HEK293 (cell line): ENCODE results near the gene PLXNA3.

Source experiments
- CTCF ChIA-PET: fragments of 350-600 bp; formaldehyde crosslinking; extraction: SDS; loops from one replicate; lab custom pipeline; 2021; ENCODE audit warnings: antibody characterized with exemption; lab: Yijun Ruan, JAX
- POLR2A ChIA-PET: fragments of 300-600 bp; formaldehyde crosslinking; extraction: SDS; loops from one replicate; lab custom pipeline; 2020; ENCODE audit warnings: antibody characterized with exemption, inconsistent platforms; lab: Yijun Ruan, JAX
- H3K27ac ChIP-seq: fragments of 200-500 bp; sonication (Bioruptor generic); 2 replicates; pipeline ENCODE4 v1.5.1; 2014; ENCODE audit warnings: low read depth, low read length, control low read depth, inconsistent platforms; ENCODE audit errors: extremely low read depth
- H3K36me3 ChIP-seq, 2 experiments: fragments of 200-500 bp in 1 of 2; sonication (Bioruptor generic) in 1 of 2; 1 replicate in 1 of 2; 2 replicates in 1 of 2; pipeline ENCODE4 v1.5.1; 2014 to 2017; ENCODE audit warnings: inconsistent platforms in 2 of 2, low read length in 2 of 2; ENCODE audit not compliant: control insufficient read depth in 2 of 2, insufficient read depth in 1 of 2
- H3K4me1 ChIP-seq: fragments of 200-500 bp; sonication (Bioruptor generic); 2 replicates; pipeline ENCODE4 v1.5.1; 2014; ENCODE audit warnings: mild to moderate bottlenecking, low read length, inconsistent platforms; ENCODE audit not compliant: control insufficient read depth, insufficient read depth
- H3K4me3 ChIP-seq: 2 replicates; pipeline ENCODE4 v1.5.1; 2011; ENCODE audit warnings: low read depth, mild to moderate bottlenecking, control low read depth, low read length, moderate library complexity
- H3K9me3 ChIP-seq: fragments of 200-500 bp; sonication (Bioruptor generic); 2 replicates; pipeline ENCODE4 v1.5.1; 2014; ENCODE audit warnings: low read depth, low read length, inconsistent platforms; ENCODE audit not compliant: control insufficient read depth, insufficient read depth
- HOXD13 ChIP-seq: sonication (generic); formaldehyde crosslinking; IDR thresholded peaks from 2 replicates; pipeline ENCODE4 v1.8.0; 2022; ENCODE audit warnings: missing genetic modification reagents, borderline replicate concordance
- MEIS1 ChIP-seq: sonication (generic); formaldehyde crosslinking; IDR thresholded peaks from 2 replicates; pipeline ENCODE4 v1.8.1; 2022; ENCODE audit warnings: missing genetic modification reagents, mild to moderate bottlenecking, borderline replicate concordance
- MZF1 ChIP-seq: fragments of 450-650 bp; formaldehyde crosslinking; IDR thresholded peaks from 2 replicates; pipeline ENCODE4 v1.5.1; 2017; ENCODE audit warnings: missing biosample characterization, missing genetic modification characterization, borderline replicate concordance
- PBX3 ChIP-seq: sonication (generic); formaldehyde crosslinking; IDR thresholded peaks from 2 replicates; pipeline ENCODE4 v1.8.1; 2022; ENCODE audit warnings: mild to moderate bottlenecking, moderate library complexity, missing genetic modification reagents
- PRDM2 ChIP-seq: fragments of 450-650 bp; formaldehyde crosslinking; IDR thresholded peaks from 2 replicates; pipeline ENCODE4 v1.5.1; 2016; ENCODE audit warnings: missing biosample characterization, missing genetic modification characterization, borderline replicate concordance
- ZBTB48 ChIP-seq: fragments of 450-650 bp; formaldehyde crosslinking; IDR thresholded peaks from 2 replicates; pipeline ENCODE4 v1.5.1; 2016; ENCODE audit warnings: missing biosample characterization, missing genetic modification characterization
- ZNF23 ChIP-seq: fragments of 450-650 bp; formaldehyde crosslinking; IDR thresholded peaks from 2 replicates; pipeline ENCODE4 v1.5.1; 2016; ENCODE audit warnings: missing biosample characterization, missing genetic modification characterization, borderline replicate concordance
- ZNF239 ChIP-seq: fragments of 450-650 bp; formaldehyde crosslinking; IDR thresholded peaks from 2 replicates; pipeline ENCODE4 v1.5.1; 2016; ENCODE audit warnings: missing biosample characterization, missing genetic modification characterization
- ZNF391 ChIP-seq: fragments of 450-650 bp; formaldehyde crosslinking; IDR thresholded peaks from 2 replicates; pipeline ENCODE4 v1.5.1; 2016; ENCODE audit warnings: low read depth, missing biosample characterization, missing genetic modification characterization, borderline replicate concordance
- ZNF521 ChIP-seq: fragments of 450-650 bp; formaldehyde crosslinking; IDR thresholded peaks from 2 replicates; pipeline ENCODE4 v1.5.1; 2017; ENCODE audit warnings: missing biosample characterization, mild to moderate bottlenecking, missing genetic modification characterization
- ZNF530 ChIP-seq: fragments of 450-650 bp; formaldehyde crosslinking; IDR thresholded peaks from 2 replicates; pipeline ENCODE4 v1.5.1; 2016; ENCODE audit warnings: low read depth, missing biosample characterization, missing genetic modification characterization
- ZNF549 ChIP-seq: fragments of 450-650 bp; IDR thresholded peaks from 2 replicates; pipeline ENCODE4 v1.5.1; 2018; ENCODE audit warnings: missing biosample characterization, missing genetic modification characterization, mild to moderate bottlenecking, inconsistent platforms, moderate library complexity
- ZNF571 ChIP-seq: fragments of 450-650 bp; formaldehyde crosslinking; IDR thresholded peaks from 2 replicates; pipeline ENCODE4 v1.5.0; 2017; ENCODE audit warnings: missing biosample characterization, missing genetic modification characterization
- ZNF629 ChIP-seq: fragments of 450-650 bp; formaldehyde crosslinking; IDR thresholded peaks from 2 replicates; pipeline ENCODE4 v1.5.1; 2017; ENCODE audit warnings: missing biosample characterization, missing genetic modification characterization
- ZNF660 ChIP-seq: fragments of 450-650 bp; IDR thresholded peaks from 2 replicates; pipeline ENCODE4 v1.5.1; 2018; ENCODE audit warnings: missing biosample characterization, mild to moderate bottlenecking, missing genetic modification characterization
- TF ChIP-seq, protein P1 (sequence below): fragments of 450-650 bp; formaldehyde crosslinking; IDR thresholded peaks from 2 replicates; pipeline ENCODE4 v1.5.1; 2016; ENCODE audit warnings: missing biosample characterization, missing genetic modification characterization, borderline replicate concordance
- TF ChIP-seq, protein P2 (sequence below): fragments of 450-650 bp; formaldehyde crosslinking; IDR thresholded peaks from 2 replicates; pipeline ENCODE4 v1.5.1; 2016; ENCODE audit warnings: missing biosample characterization, missing genetic modification characterization, low read depth
- TF ChIP-seq, protein P3 (sequence below): fragments of 450-650 bp; formaldehyde crosslinking; IDR thresholded peaks from 2 replicates; pipeline ENCODE4 v1.5.1; 2016; ENCODE audit warnings: missing biosample characterization, missing genetic modification characterization
- TF ChIP-seq, protein P4 (sequence below): fragments of 450-650 bp; formaldehyde crosslinking; IDR thresholded peaks from 2 replicates; pipeline ENCODE4 v1.5.0; 2017; ENCODE audit warnings: missing biosample characterization, missing genetic modification characterization, borderline replicate concordance

The PLXNA3 gene

GRCh38 chrX:154450312-154450711, 7.8 kb upstream of the PLXNA3 start (continued):
- TF ChIP-seq, protein P1, sequence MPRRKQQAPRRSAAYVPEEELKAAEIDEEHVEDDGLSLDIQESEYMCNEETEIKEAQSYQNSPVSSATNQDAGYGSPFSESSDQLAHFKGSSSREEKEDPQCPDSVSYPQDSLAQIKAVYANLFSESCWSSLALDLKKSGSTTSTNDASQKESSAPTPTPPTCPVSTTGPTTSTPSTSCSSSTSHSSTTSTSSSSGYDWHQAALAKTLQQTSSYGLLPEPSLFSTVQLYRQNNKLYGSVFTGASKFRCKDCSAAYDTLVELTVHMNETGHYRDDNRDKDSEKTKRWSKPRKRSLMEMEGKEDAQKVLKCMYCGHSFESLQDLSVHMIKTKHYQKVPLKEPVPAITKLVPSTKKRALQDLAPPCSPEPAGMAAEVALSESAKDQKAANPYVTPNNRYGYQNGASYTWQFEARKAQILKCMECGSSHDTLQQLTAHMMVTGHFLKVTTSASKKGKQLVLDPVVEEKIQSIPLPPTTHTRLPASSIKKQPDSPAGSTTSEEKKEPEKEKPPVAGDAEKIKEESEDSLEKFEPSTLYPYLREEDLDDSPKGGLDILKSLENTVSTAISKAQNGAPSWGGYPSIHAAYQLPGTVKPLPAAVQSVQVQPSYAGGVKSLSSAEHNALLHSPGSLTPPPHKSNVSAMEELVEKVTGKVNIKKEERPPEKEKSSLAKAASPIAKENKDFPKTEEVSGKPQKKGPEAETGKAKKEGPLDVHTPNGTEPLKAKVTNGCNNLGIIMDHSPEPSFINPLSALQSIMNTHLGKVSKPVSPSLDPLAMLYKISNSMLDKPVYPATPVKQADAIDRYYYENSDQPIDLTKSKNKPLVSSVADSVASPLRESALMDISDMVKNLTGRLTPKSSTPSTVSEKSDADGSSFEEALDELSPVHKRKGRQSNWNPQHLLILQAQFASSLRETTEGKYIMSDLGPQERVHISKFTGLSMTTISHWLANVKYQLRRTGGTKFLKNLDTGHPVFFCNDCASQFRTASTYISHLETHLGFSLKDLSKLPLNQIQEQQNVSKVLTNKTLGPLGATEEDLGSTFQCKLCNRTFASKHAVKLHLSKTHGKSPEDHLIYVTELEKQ (tag by site-specific recombination) = no peak
- no peak for TF ChIP-seq ZNF660
- no peak for TF ChIP-seq ZNF521 (tag by site-specific recombination)
- TF ChIP-seq ZNF549 (tag by site-specific recombination) = no peak
- TF ChIP-seq ZNF530 (tag by site-specific recombination) = no peak
- no peak for TF ChIP-seq HOXD13 (CRISPR knock-in tag)
- TF ChIP-seq, all 188 proteins: peak for 0

- no peak overlapping the region for H3K4me3 ChIP-seq
- H3K36me3 ChIP-seq = peaks cover 3 to 50% of the 10 kb centered on the region in 2 experiments; a peak in 2 of 3 replicates
- ChIA-PET POLR2A (interaction anchor here (0.8 kb wide), 1 partner anchor 38 kb away, joined by 4 read pairs; the partner anchor contains the start of gene SLC10A3), CTCF (no interaction called here)
- no peaks in the 10 kb centered on the region for H3K4me1 ChIP-seq
- no peaks in the 10 kb centered on the region for H3K9me3 ChIP-seq
- no peak overlapping the region for H3K27ac ChIP-seq
- TF ChIP-seq ZNF23 = no peak
- no peak for TF ChIP-seq ZNF391 (tag by site-specific recombination)
- no peak for TF ChIP-seq PRDM2 (tag by site-specific recombination)
- no peak for TF ChIP-seq MEIS1 (CRISPR knock-in tag)
- TF ChIP-seq, protein P2, sequence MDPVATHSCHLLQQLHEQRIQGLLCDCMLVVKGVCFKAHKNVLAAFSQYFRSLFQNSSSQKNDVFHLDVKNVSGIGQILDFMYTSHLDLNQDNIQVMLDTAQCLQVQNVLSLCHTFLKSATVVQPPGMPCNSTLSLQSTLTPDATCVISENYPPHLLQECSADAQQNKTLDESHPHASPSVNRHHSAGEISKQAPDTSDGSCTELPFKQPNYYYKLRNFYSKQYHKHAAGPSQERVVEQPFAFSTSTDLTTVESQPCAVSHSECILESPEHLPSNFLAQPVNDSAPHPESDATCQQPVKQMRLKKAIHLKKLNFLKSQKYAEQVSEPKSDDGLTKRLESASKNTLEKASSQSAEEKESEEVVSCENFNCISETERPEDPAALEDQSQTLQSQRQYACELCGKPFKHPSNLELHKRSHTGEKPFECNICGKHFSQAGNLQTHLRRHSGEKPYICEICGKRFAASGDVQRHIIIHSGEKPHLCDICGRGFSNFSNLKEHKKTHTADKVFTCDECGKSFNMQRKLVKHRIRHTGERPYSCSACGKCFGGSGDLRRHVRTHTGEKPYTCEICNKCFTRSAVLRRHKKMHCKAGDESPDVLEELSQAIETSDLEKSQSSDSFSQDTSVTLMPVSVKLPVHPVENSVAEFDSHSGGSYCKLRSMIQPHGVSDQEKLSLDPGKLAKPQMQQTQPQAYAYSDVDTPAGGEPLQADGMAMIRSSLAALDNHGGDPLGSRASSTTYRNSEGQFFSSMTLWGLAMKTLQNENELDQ (tag by site-specific recombination) = no peak
- TF ChIP-seq ZNF571 (tag by site-specific recombination) = no peak
- no peak for TF ChIP-seq PBX3 (CRISPR knock-in tag)
- no peak for TF ChIP-seq MZF1 (tag by site-specific recombination)
- TF ChIP-seq ZBTB48 (tag by site-specific recombination) = no peak
- no peak for TF ChIP-seq ZNF239 (tag by site-specific recombination)
- TF ChIP-seq, protein P3, sequence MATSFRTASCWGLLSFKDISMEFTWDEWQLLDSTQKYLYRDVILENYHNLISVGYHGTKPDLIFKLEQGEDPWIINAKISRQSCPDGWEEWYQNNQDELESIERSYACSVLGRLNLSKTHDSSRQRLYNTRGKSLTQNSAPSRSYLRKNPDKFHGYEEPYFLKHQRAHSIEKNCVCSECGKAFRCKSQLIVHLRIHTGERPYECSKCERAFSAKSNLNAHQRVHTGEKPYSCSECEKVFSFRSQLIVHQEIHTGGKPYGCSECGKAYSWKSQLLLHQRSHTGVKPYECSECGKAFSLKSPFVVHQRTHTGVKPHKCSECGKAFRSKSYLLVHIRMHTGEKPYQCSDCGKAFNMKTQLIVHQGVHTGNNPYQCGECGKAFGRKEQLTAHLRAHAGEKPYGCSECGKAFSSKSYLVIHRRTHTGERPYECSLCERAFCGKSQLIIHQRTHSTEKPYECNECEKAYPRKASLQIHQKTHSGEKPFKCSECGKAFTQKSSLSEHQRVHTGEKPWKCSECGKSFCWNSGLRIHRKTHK = no peak
- TF ChIP-seq, protein P4, sequence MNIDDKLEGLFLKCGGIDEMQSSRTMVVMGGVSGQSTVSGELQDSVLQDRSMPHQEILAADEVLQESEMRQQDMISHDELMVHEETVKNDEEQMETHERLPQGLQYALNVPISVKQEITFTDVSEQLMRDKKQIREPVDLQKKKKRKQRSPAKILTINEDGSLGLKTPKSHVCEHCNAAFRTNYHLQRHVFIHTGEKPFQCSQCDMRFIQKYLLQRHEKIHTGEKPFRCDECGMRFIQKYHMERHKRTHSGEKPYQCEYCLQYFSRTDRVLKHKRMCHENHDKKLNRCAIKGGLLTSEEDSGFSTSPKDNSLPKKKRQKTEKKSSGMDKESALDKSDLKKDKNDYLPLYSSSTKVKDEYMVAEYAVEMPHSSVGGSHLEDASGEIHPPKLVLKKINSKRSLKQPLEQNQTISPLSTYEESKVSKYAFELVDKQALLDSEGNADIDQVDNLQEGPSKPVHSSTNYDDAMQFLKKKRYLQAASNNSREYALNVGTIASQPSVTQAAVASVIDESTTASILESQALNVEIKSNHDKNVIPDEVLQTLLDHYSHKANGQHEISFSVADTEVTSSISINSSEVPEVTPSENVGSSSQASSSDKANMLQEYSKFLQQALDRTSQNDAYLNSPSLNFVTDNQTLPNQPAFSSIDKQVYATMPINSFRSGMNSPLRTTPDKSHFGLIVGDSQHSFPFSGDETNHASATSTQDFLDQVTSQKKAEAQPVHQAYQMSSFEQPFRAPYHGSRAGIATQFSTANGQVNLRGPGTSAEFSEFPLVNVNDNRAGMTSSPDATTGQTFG (tag by site-specific recombination) = no peak
- TF ChIP-seq ZNF629 (tag by site-specific recombination) = no peak
Measured at GRCh38 chrX:154452823-154453222, 5.3 kb upstream of the PLXNA3 start.
